PC-9 (cell line): Measurements from ENCODE around the gene CGB1. TPM values are rescaled to one million over a fixed set of nuclear protein-coding genes. Genes with fewer than 3 reads are reported as not detected.

Experiments used
- BruUV-seq: library from RNA; stranded (reverse); fragments of 400-500 nt; replicated peaks from 2 replicates; lab custom pipeline; 2021; lab: Mats Ljungman, UMichigan
- CTCF ChIA-PET: fragments of 300-600 bp; sonication (Branson Sonifier 250); formaldehyde crosslinking; loops from one replicate; lab custom pipeline; 2022; ENCODE audit warnings: antibody characterized with exemption; lab: Charles Lee
- POLR2A ChIA-PET: fragments of 300-600 bp; sonication (Branson Sonifier 250); formaldehyde crosslinking; loops from one replicate; lab custom pipeline; 2022; ENCODE audit warnings: antibody characterized with exemption; ENCODE audit not compliant: unreplicated experiment; lab: Charles Lee
- DNase-seq, 2 experiments: peaks; one replicate each; pipeline versions ENCODE4 v3.0.0 to v3.0.0-alpha.2; 2015 to 2022; ENCODE audit warnings: mixed read lengths in 1 of 2
- H2AFZ ChIP-seq: fragments of 200-600 bp; sonication (generic); 2 replicates; pipeline ENCODE4 v1.8.1; 2017; ENCODE audit warnings: antibody characterized with exemption
- H3F3A ChIP-seq: fragments of 200-600 bp; sonication (generic); 2 replicates; pipeline ENCODE4 v1.8.1; 2017; ENCODE audit warnings: antibody characterized with exemption, mild to moderate bottlenecking, low read depth; ENCODE audit not compliant: insufficient read depth
- H3K27ac ChIP-seq: fragments of 200-600 bp; sonication (generic); 2 replicates; pipeline ENCODE4 v1.6.1; 2016; ENCODE audit warnings: mixed run types
- H3K27me3 ChIP-seq: fragments of 200-600 bp; sonication (generic); 2 replicates; pipeline ENCODE4 v1.6.1; 2016; ENCODE audit warnings: low read depth, mixed run types; ENCODE audit not compliant: insufficient read depth
- H3K36me3 ChIP-seq: fragments of 200-600 bp; sonication (generic); 2 replicates; pipeline ENCODE4 v1.6.1; 2016; ENCODE audit warnings: low read depth, mixed run types
- H3K4me1 ChIP-seq: fragments of 200-600 bp; sonication (generic); replicated peaks from 2 replicates; pipeline ENCODE4 v1.6.1; 2016; ENCODE audit warnings: mixed run types; ENCODE audit not compliant: insufficient read depth
- H3K4me2 ChIP-seq: fragments of 200-600 bp; sonication (generic); 2 replicates; pipeline ENCODE4 v1.6.1; 2017; ENCODE audit warnings: mixed run types
- H3K4me3 ChIP-seq: fragments of 200-600 bp; sonication (generic); 2 replicates; pipeline ENCODE4 v1.6.1; 2016; ENCODE audit warnings: mixed run types
- H3K79me2 ChIP-seq: fragments of 200-600 bp; sonication (generic); 2 replicates; pipeline ENCODE4 v1.6.1; 2017; ENCODE audit warnings: low read depth, mixed run types
- H3K9me2 ChIP-seq: fragments of 200-600 bp; sonication (generic); 2 replicates; pipeline ENCODE4 v1.8.1; 2017; ENCODE audit warnings: mild to moderate bottlenecking; ENCODE audit not compliant: insufficient read depth
- H3K9me3 ChIP-seq: fragments of 200-600 bp; sonication (generic); 2 replicates; pipeline ENCODE4 v1.8.1; 2016; ENCODE audit warnings: low read depth; ENCODE audit not compliant: insufficient read depth
- H4K20me1 ChIP-seq: fragments of 200-600 bp; sonication (generic); 2 replicates; pipeline ENCODE4 v1.8.1; 2017; ENCODE audit not compliant: insufficient read depth
- EZH2 ChIP-seq: fragments of 200-600 bp; sonication (generic); IDR thresholded peaks from 2 replicates; pipeline ENCODE4 v1.8.0; 2017; ENCODE audit warnings: antibody characterized with exemption, low read depth
- intact Hi-C: fragments of 100-400 bp; cut with micrococcal nuclease; formaldehyde crosslinking; loops from one replicate; pipeline ENCODE4 v1.10.0; 2022; ENCODE audit not compliant: unreplicated experiment
- total RNA-seq: library from RNA; stranded (reverse); gene quantifications from 2 replicates; pipeline ENCODE4 v1.2.3, GENCODE V29; 2021
- TF ChIP-seq, protein P1 (sequence below): fragments of 200-600 bp; sonication (generic); conservative IDR thresholded peaks from 2 replicates; pipeline ENCODE4 v1.6.1; 2017; ENCODE audit warnings: mixed run types, antibody characterized with exemption, mild to moderate bottlenecking, moderate library complexity

CGB1 gene
- total RNA-seq, 1 experiment from 2014 or later: 0.83 TPM

DNA sequence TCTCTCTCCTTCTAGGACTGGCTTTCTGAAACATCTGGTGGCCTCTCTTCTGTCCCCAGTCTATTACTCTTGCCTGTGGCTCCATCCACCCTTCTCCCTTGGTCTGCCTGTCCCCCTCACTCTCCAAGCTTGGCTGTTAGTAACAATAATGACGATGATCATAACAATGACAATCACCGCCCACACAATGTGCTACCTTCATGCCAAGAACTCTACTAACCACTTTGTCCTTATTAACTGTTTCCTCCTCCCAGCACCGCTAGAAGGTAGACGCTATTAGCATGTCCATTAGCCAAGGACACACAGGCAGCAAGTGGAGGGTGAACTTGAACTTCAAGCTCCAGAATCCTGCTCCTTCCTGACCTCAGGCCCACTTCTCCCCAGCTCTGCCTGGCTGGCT is 46.3 kb downstream of the CGB1 start:
- TF ChIP-seq EZH2: no peak
- TF ChIP-seq, protein P1, sequence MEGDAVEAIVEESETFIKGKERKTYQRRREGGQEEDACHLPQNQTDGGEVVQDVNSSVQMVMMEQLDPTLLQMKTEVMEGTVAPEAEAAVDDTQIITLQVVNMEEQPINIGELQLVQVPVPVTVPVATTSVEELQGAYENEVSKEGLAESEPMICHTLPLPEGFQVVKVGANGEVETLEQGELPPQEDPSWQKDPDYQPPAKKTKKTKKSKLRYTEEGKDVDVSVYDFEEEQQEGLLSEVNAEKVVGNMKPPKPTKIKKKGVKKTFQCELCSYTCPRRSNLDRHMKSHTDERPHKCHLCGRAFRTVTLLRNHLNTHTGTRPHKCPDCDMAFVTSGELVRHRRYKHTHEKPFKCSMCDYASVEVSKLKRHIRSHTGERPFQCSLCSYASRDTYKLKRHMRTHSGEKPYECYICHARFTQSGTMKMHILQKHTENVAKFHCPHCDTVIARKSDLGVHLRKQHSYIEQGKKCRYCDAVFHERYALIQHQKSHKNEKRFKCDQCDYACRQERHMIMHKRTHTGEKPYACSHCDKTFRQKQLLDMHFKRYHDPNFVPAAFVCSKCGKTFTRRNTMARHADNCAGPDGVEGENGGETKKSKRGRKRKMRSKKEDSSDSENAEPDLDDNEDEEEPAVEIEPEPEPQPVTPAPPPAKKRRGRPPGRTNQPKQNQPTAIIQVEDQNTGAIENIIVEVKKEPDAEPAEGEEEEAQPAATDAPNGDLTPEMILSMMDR: no peak
- H3F3A ChIP-seq: peaks cover 14% of the 10 kb centered on the region
- no peaks in the 10 kb centered on the region for H3K27me3 ChIP-seq
- ChIA-PET CTCF (no interaction called here), POLR2A (no interaction called here)
- no peak overlapping the region for H3K27ac ChIP-seq
- H2AFZ ChIP-seq: no peak overlapping the region
- H3K36me3 ChIP-seq: peaks cover under 1% of the 10 kb centered on the region; the same call in 1 of the 2 replicates
- H3K9me3 ChIP-seq: no peaks in the 10 kb centered on the region
- no TSS peak for BruUV-seq
- H3K9me2 ChIP-seq: no peaks in the 10 kb centered on the region
- peaks cover 15% of the 10 kb centered on the region for H3K4me1 ChIP-seq
- peaks cover 45% of the 10 kb centered on the region for H3K79me2 ChIP-seq
- intact Hi-C loops: loop anchor here (5.0 to 10.0 kb wide), 3 partner anchors 193 to 654 kb away; partner anchors contain the start of genes CA11, RRAS and SCAF1
- H3K4me2 ChIP-seq: no peak overlapping the region
- DNase-seq: no peak
- H4K20me1 ChIP-seq: no peaks in the 10 kb centered on the region; the same call in 1 of the 2 replicates
- no peak overlapping the region for H3K4me3 ChIP-seq

DNA sequence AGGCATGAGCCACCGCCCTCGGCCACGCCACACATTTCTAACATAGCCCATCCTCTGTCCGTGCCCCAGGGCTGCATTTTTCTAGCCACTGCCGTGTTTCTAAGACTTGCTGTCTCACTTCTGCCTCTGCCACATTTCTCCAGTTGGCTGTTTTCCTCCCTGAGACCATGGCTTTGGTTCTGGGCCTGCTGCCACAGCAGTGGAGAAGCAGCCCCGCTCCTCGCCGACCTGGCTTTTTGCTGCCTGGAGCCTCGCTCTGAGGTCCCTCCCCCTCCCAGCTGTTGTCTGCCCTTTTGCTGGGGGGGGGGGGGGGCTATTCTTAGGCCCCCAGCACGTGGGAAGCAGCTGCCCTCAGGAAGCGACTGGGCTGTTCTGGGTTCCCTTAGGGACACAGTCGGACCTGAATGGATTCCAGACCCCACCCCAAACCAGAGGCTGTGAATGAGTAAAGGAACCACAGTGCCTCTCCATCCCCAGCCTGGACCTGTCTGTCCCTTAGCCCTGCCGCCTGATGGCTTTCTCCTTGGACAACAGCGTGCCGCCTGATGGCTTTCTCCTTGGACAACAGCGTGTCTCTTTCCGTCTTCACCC is 46.9 kb downstream of the CGB1 start:
- Histone ChIP-seq H3K9me2 (no peaks in the 10 kb centered on the region), H3K4me2 (no peak overlapping the region), H3K36me3 (peaks cover 7% of the 10 kb centered on the region; the same call in 1 of the 2 replicates), H3K4me1 (peaks cover 9% of the 10 kb centered on the region), H3K4me3 (no peak overlapping the region), H3F3A (peaks cover 14% of the 10 kb centered on the region), H3K27me3 (no peaks in the 10 kb centered on the region), H3K79me2 (peaks cover 39% of the 10 kb centered on the region), H4K20me1 (no peaks in the 10 kb centered on the region; the same call in 1 of the 2 replicates), H3K9me3 (no peaks in the 10 kb centered on the region), H2AFZ (no peak overlapping the region), H3K27ac (no peak overlapping the region)
- no TSS peak for BruUV-seq
- DNase-seq: no peak
- ChIA-PET CTCF (no interaction called here), POLR2A (no interaction called here)
- TF ChIP-seq EZH2: no peak
- TF ChIP-seq, protein P1: no peak
- intact Hi-C loops: loop anchor here (5.0 to 10.0 kb wide), 3 partner anchors 192 to 655 kb away; partner anchors contain the start of genes CA11, RRAS and SCAF1

DNA sequence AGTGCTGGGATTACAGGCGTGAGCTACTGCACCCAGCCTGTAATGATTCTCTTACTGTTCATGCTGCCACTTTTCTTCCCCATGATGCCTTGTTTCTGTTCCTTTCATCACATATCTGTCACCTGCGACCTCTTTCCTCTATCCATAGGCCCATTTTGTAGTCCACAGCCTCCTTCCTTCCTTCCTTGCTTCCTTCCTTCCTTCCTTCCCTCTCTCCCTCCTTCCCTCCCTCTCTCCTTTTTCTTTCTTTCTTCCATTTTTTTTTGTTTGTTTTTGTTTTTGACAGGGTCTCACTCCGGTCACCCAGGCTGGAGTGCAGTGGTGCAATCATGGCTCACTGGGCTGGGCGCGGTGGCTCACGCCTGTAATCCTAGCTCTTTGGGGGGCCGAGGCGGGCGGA is 47.8 kb downstream of the CGB1 start:
- H3K4me1 ChIP-seq: peaks cover 7% of the 10 kb centered on the region; the same call in 1 of the 2 replicates
- TF ChIP-seq, protein P1: no peak
- no peak for TF ChIP-seq EZH2
- peaks cover 30% of the 10 kb centered on the region for H3K79me2 ChIP-seq
- H3K36me3 ChIP-seq: peaks cover 7% of the 10 kb centered on the region; the same call in 1 of the 2 replicates
- DNase-seq: no peak
- ChIA-PET POLR2A (no interaction called here), CTCF (no interaction called here)
- H4K20me1 ChIP-seq: no peaks in the 10 kb centered on the region; the same call in 1 of the 2 replicates
- H3K4me3 ChIP-seq: no peak overlapping the region
- H3K4me2 ChIP-seq: no peak overlapping the region
- no peaks in the 10 kb centered on the region for H3K9me3 ChIP-seq
- no peak overlapping the region for H2AFZ ChIP-seq
- peaks cover 14% of the 10 kb centered on the region for H3F3A ChIP-seq
- H3K27ac ChIP-seq: no peak overlapping the region
- H3K9me2 ChIP-seq: no peaks in the 10 kb centered on the region
- H3K27me3 ChIP-seq: no peaks in the 10 kb centered on the region
- intact Hi-C loops: no loop called here
- BruUV-seq: no TSS peak
